HepG2 (cell line): ENCODE results near the gene XXYLT1. TPM values are rescaled to one million over a fixed set of nuclear protein-coding genes. Genes with fewer than 3 reads are reported as not detected.

Source experiments
- CBFB ChIP-seq: sonication (generic); formaldehyde crosslinking; IDR thresholded peaks from 2 replicates; pipeline ENCODE4 v1.4.0; 2020; ENCODE audit warnings: missing genetic modification reagents
- CBX5 ChIP-seq: sonication (generic); formaldehyde crosslinking; IDR thresholded peaks from 2 replicates; pipeline ENCODE4 v1.4.0; 2020; ENCODE audit warnings: missing genetic modification reagents, borderline replicate concordance
- ELF3 ChIP-seq: IDR thresholded peaks from 2 replicates; pipeline ENCODE4 v1.6.1; 2016; ENCODE audit warnings: missing genetic modification reagents, missing compliant biosample characterization
- EP300 ChIP-seq, 3 experiments: sonication (generic) in 1 of 3; formaldehyde crosslinking in 1 of 3; IDR thresholded peaks; 2 replicates each; pipeline versions ENCODE4 v1.5.1 to v1.6.1; 2011 to 2020; ENCODE audit warnings: low read depth in 2 of 3, low read length in 2 of 3, borderline replicate concordance in 1 of 3, improper control_type of control experiment in 1 of 3, mild to moderate bottlenecking in 1 of 3, missing genetic modification reagents in 1 of 3, moderate library complexity in 1 of 3
- GATA4 ChIP-seq: sonication (generic); IDR thresholded peaks from 2 replicates; pipeline ENCODE4 v1.6.1; 2016; ENCODE audit warnings: antibody characterized with exemption, low read depth, borderline replicate concordance
- HNF4G ChIP-seq, 2 experiments: sonication (generic) in 1 of 2; formaldehyde crosslinking in 1 of 2; IDR thresholded peaks; 2 replicates each; pipeline versions ENCODE4 v1.4.0 to v1.6.1; 2011 to 2020; ENCODE audit warnings: borderline replicate concordance in 2 of 2, low read depth in 2 of 2, mild to moderate bottlenecking in 2 of 2, low read length in 1 of 2, missing genetic modification reagents in 1 of 2, moderate library complexity in 1 of 2
- MATR3 ChIP-seq: sonication (generic); formaldehyde crosslinking; IDR thresholded peaks from 2 replicates; pipeline ENCODE4 v1.4.0; 2020; ENCODE audit warnings: missing genetic modification reagents
- RFXANK ChIP-seq: IDR thresholded peaks from 2 replicates; pipeline ENCODE4 v1.6.1; 2016
- TP53 ChIP-seq: sonication (generic); formaldehyde crosslinking; conservative IDR thresholded peaks from 2 replicates; pipeline ENCODE4 v1.4.0; 2020; ENCODE audit warnings: missing genetic modification reagents
- ZEB1 ChIP-seq: IDR thresholded peaks from 2 replicates; pipeline ENCODE4 v1.6.1; 2012; ENCODE audit warnings: mild to moderate bottlenecking, low read depth, inconsistent platforms; ENCODE audit not compliant: insufficient replicate concordance
- ZNF460 ChIP-seq: sonication (generic); formaldehyde crosslinking; IDR thresholded peaks from 2 replicates; pipeline ENCODE4 v1.5.1; 2020; ENCODE audit warnings: missing genetic modification reagents, mild to moderate bottlenecking, borderline replicate concordance
- ZNF501 ChIP-seq: sonication (generic); formaldehyde crosslinking; IDR thresholded peaks from 2 replicates; pipeline ENCODE4 v1.5.1; 2020; ENCODE audit warnings: mild to moderate bottlenecking, moderate library complexity, missing genetic modification reagents
- ZNF572 ChIP-seq: sonication (generic); formaldehyde crosslinking; IDR thresholded peaks from 2 replicates; pipeline ENCODE4 v1.5.1; 2020; ENCODE audit warnings: mild to moderate bottlenecking, missing genetic modification reagents
- ZNF746 ChIP-seq: sonication (generic); formaldehyde crosslinking; IDR thresholded peaks from 2 replicates; pipeline ENCODE4 v1.8.0; 2022; ENCODE audit warnings: mild to moderate bottlenecking, missing genetic modification reagents
- ZNF782 ChIP-seq: sonication (generic); formaldehyde crosslinking; IDR thresholded peaks from 2 replicates; pipeline ENCODE4 v1.4.0; 2020; ENCODE audit warnings: missing genetic modification reagents, mild to moderate bottlenecking, borderline replicate concordance
- ZNF850 ChIP-seq: sonication (generic); formaldehyde crosslinking; conservative IDR thresholded peaks from 2 replicates; pipeline ENCODE4 v1.9.0; 2021; ENCODE audit warnings: mild to moderate bottlenecking, missing genetic modification reagents
- polyA plus RNA-seq, 8 experiments: library from polyadenylated mRNA; depleted of rRNA in 3 of 8; stranded (reverse) in 7 of 8; unstranded in 1 of 8; fragments of >200 nt; fragmentation: Illumina TruSeq in 4 of 8; extraction: Trizol in 4 of 8; gene quantifications; 2 replicates each; pipeline versions ENCODE4 v1.2.1 to v1.2.3, GENCODE V29; 2011 to 2016; ENCODE audit warnings: low read depth in 4 of 8, missing spikeins in 1 of 8, mixed read lengths in 1 of 8; ENCODE audit not compliant: insufficient read depth in 1 of 8
- total RNA-seq, 5 experiments: library from RNA; depleted of rRNA; stranded (reverse); fragments of >200 nt; fragmentation: Illumina TruSeq; extraction: Trizol; gene quantifications; 2 replicates each; pipeline ENCODE4 v1.2.3, GENCODE V29; 2016; ENCODE audit warnings: low read depth in 1 of 5
- TF ChIP-seq, protein P1 (sequence below): sonication (generic); formaldehyde crosslinking; IDR thresholded peaks from 2 replicates; pipeline ENCODE4 v1.4.0; 2020; ENCODE audit warnings: mild to moderate bottlenecking, missing genetic modification reagents
- TF ChIP-seq, protein P2 (sequence below): sonication (generic); formaldehyde crosslinking; IDR thresholded peaks from 2 replicates; pipeline ENCODE4 v1.8.0; 2022; ENCODE audit warnings: mild to moderate bottlenecking, missing genetic modification reagents; ENCODE audit not compliant: insufficient replicate concordance
- TF ChIP-seq, protein P3 (sequence below): sonication (generic); formaldehyde crosslinking; IDR thresholded peaks from 2 replicates; pipeline ENCODE4 v1.4.0; 2020; ENCODE audit warnings: missing genetic modification reagents
- TF ChIP-seq, protein P4 (sequence below): sonication (generic); formaldehyde crosslinking; IDR thresholded peaks from 2 replicates; pipeline ENCODE4 v1.4.0; 2020; ENCODE audit warnings: missing genetic modification reagents

The XXYLT1 gene
- total and polyA plus RNA-seq, 2 of the 13 experiments (the other 11 are each of a cell fraction or from before 2014, with no cell fraction given) = 17.7 to 19.0 TPM

DNA sequence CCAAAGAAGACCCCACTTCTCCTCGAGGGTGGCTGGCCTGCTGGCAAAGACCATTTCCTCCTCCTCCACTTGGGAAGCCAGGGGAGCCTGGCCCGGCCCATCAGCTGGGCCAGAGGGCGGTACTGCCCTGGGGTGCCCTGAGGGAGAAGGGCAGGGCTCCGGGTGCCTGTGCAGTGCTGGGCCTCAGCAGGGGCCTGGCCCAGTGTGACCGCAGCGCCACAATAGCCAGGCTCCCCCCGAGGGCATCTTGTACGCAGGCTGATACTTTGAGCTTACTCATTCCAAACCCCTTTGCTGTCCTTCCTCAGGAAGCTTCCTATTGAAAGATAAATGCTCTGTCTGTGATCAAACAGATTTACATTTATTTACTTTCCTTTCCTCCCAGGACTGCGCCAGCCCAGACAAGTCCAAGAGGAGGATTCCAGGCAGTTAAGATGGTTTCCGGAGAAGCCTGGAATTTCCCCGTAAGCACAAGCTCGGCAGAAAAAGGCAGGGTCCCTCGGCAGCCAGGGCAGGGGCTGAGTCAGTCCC lies 240.1 kb downstream of the XXYLT1 start (continued):
- TF ChIP-seq, protein P1, sequence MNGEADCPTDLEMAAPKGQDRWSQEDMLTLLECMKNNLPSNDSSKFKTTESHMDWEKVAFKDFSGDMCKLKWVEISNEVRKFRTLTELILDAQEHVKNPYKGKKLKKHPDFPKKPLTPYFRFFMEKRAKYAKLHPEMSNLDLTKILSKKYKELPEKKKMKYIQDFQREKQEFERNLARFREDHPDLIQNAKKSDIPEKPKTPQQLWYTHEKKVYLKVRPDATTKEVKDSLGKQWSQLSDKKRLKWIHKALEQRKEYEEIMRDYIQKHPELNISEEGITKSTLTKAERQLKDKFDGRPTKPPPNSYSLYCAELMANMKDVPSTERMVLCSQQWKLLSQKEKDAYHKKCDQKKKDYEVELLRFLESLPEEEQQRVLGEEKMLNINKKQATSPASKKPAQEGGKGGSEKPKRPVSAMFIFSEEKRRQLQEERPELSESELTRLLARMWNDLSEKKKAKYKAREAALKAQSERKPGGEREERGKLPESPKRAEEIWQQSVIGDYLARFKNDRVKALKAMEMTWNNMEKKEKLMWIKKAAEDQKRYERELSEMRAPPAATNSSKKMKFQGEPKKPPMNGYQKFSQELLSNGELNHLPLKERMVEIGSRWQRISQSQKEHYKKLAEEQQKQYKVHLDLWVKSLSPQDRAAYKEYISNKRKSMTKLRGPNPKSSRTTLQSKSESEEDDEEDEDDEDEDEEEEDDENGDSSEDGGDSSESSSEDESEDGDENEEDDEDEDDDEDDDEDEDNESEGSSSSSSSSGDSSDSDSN (CRISPR knock-in tag) = 0 out of 2 replicates have a peak, but pooled peaks have one; percentile 46
- TF ChIP-seq CBX5 (CRISPR knock-in tag) = no peak
- TF ChIP-seq ELF3 = peak; percentile 42; the same call in 1 of the 2 replicates
- TF ChIP-seq ZNF746 (CRISPR knock-in tag) = no peak
- peak; percentile 60; the same call in 1 of the 2 replicates for TF ChIP-seq CBFB (CRISPR knock-in tag)
- peak; percentile 6; the same call in 1 of the 2 replicates for TF ChIP-seq ZNF501 (CRISPR knock-in tag)
- TF ChIP-seq EP300 (IDR thresholded peaks at IDR 0.05; ENCODE audit: low read depth in 2 of 2, low read length in 2 of 2) = peak in 1 of 2 experiments; percentile 46; a peak in 2 of 4 replicates
- peak; percentile 42 for TF ChIP-seq EP300 (CRISPR knock-in tag; IDR thresholded peaks at IDR 0.05; ENCODE audit: borderline replicate concordance)
- TF ChIP-seq ZNF572 (CRISPR knock-in tag) = no peak
- TF ChIP-seq GATA4 = no peak
- TF ChIP-seq RFXANK = no peak
- TF ChIP-seq, protein P2, sequence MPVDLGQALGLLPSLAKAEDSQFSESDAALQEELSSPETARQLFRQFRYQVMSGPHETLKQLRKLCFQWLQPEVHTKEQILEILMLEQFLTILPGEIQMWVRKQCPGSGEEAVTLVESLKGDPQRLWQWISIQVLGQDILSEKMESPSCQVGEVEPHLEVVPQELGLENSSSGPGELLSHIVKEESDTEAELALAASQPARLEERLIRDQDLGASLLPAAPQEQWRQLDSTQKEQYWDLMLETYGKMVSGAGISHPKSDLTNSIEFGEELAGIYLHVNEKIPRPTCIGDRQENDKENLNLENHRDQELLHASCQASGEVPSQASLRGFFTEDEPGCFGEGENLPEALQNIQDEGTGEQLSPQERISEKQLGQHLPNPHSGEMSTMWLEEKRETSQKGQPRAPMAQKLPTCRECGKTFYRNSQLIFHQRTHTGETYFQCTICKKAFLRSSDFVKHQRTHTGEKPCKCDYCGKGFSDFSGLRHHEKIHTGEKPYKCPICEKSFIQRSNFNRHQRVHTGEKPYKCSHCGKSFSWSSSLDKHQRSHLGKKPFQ (CRISPR knock-in tag) = peak; percentile 53
- no peak for TF ChIP-seq ZEB1
- no peak for TF ChIP-seq TP53
- no peak for TF ChIP-seq ZNF460 (CRISPR knock-in tag)
- TF ChIP-seq ZNF782 (CRISPR knock-in tag) = no peak
- peak; percentile 75; the same call in 1 of the 2 replicates for TF ChIP-seq ZNF850 (CRISPR knock-in tag)
- TF ChIP-seq, protein P3, sequence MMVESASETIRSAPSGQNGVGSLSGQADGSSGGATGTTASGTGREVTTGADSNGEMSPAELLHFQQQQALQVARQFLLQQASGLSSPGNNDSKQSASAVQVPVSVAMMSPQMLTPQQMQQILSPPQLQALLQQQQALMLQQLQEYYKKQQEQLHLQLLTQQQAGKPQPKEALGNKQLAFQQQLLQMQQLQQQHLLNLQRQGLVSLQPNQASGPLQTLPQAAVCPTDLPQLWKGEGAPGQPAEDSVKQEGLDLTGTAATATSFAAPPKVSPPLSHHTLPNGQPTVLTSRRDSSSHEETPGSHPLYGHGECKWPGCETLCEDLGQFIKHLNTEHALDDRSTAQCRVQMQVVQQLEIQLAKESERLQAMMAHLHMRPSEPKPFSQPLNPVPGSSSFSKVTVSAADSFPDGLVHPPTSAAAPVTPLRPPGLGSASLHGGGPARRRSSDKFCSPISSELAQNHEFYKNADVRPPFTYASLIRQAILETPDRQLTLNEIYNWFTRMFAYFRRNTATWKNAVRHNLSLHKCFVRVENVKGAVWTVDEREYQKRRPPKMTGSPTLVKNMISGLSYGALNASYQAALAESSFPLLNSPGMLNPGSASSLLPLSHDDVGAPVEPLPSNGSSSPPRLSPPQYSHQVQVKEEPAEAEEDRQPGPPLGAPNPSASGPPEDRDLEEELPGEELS (CRISPR knock-in tag) = peak; percentile 57; the same call in 1 of the 2 replicates
- TF ChIP-seq MATR3 (CRISPR knock-in tag) = no peak
- TF ChIP-seq, protein P4, sequence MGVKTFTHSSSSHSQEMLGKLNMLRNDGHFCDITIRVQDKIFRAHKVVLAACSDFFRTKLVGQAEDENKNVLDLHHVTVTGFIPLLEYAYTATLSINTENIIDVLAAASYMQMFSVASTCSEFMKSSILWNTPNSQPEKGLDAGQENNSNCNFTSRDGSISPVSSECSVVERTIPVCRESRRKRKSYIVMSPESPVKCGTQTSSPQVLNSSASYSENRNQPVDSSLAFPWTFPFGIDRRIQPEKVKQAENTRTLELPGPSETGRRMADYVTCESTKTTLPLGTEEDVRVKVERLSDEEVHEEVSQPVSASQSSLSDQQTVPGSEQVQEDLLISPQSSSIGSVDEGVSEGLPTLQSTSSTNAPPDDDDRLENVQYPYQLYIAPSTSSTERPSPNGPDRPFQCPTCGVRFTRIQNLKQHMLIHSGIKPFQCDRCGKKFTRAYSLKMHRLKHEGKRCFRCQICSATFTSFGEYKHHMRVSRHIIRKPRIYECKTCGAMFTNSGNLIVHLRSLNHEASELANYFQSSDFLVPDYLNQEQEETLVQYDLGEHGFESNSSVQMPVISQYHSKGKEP = no peak
- TF ChIP-seq HNF4G (IDR thresholded peaks at IDR 0.05; ENCODE audit: borderline replicate concordance, low read depth, low read length) = peak; percentile 26; the same call in 1 of the 2 replicates
- TF ChIP-seq HNF4G (CRISPR knock-in tag; IDR thresholded peaks at IDR 0.05; ENCODE audit: borderline replicate concordance, low read depth) = no peak; the same call in 1 of the 2 replicates
